ENCODE data around the gene PHACTR3.
A peak's percentile ranks its signal among the peaks of the same experiment; 100 is the strongest.

Gene PHACTR3

GRCh38 chr20:59767656-59768055 lies 163.3 kb downstream of the PHACTR3 start:
- DNase-seq, result no peak

- DNase-seq, result no peak
Observed at GRCh38 chr20:59770270-59770669, 165.9 kb downstream of the PHACTR3 start.

GRCh38 chr20:59770851-59771250 lies 166.5 kb downstream of the PHACTR3 start:
- DNase-seq, result no peak

GRCh38 chr20:59771506-59772372 lies 167.4 kb downstream of the PHACTR3 start:
- DNase-seq, result no peak

- DNase-seq, result no peak
Observed at GRCh38 chr20:59772373-59772705, 168.0 kb downstream of the PHACTR3 start.

GRCh38 chr20:59772931-59773913 lies 168.9 kb downstream of the PHACTR3 start:
- no peak for DNase-seq

- DNase-seq, result no peak
Observed at GRCh38 chr20:59774204-59774641, 169.9 kb downstream of the PHACTR3 start.

GRCh38 chr20:59774921-59775686 lies 170.8 kb downstream of the PHACTR3 start:
- no peak for DNase-seq

GRCh38 chr20:59775687-59776055 lies 171.3 kb downstream of the PHACTR3 start:
- DNase-seq, result no peak

GRCh38 chr20:59776059-59776603 lies 171.8 kb downstream of the PHACTR3 start:
- DNase-seq, result no peak

GRCh38 chr20:59776626-59777330 lies 172.4 kb downstream of the PHACTR3 start:
- peak; percentile 3 for DNase-seq

- no peak for DNase-seq
Observed at GRCh38 chr20:59777331-59777725, 173.0 kb downstream of the PHACTR3 start.

- no peak for DNase-seq
Observed at GRCh38 chr20:59777814-59778575, 173.7 kb downstream of the PHACTR3 start.

- DNase-seq, result peak; percentile 39
Observed at GRCh38 chr20:59778615-59779200, 174.4 kb downstream of the PHACTR3 start.

GRCh38 chr20:59779656-59780380 lies 175.5 kb downstream of the PHACTR3 start:
- DNase-seq, result no peak

GRCh38 chr20:59780494-59781185 lies 176.3 kb downstream of the PHACTR3 start:
- no peak for DNase-seq

GRCh38 chr20:59781226-59781625 lies 176.9 kb downstream of the PHACTR3 start:
- DNase-seq, result no peak

- DNase-seq, result peak; percentile 55
Observed at GRCh38 chr20:59782986-59783640, 178.8 kb downstream of the PHACTR3 start.

- no peak for DNase-seq
Observed at GRCh38 chr20:59783641-59784010, 179.3 kb downstream of the PHACTR3 start.
